T-cell (primary cell): ENCODE data around the gene AKAP8. TPM values are rescaled to one million over a fixed set of nuclear protein-coding genes. Genes with fewer than 3 reads are reported as not detected.

ENCODE experiments used
- ATAC-seq, 4 experiments: fragments of 200-7000 bp in 3 of 4; fragments of 150-1000 bp in 1 of 4; cut with Tn5 transposase; replicated peaks in 1 of 4; 1 replicate in 3 of 4; 2 replicates in 1 of 4; pipeline ENCODE4 v1.10.0; 2021; ENCODE audit warnings: moderate library complexity in 3 of 4, mild to moderate bottlenecking in 2 of 4, moderate number of reproducible peaks in 1 of 4
- CTCF ChIA-PET, 2 donors: fragments of 300-600 bp; sonication (Branson Sonifier 250); formaldehyde crosslinking; loops; one replicate each; lab custom pipeline; 2022; ENCODE audit warnings: antibody characterized with exemption in 2 of 2; lab: Charles Lee
- POLR2A ChIA-PET, 2 donors: fragments of 300-600 bp; sonication (Branson Sonifier 250); formaldehyde crosslinking; loops; one replicate each; lab custom pipeline; 2022; ENCODE audit warnings: antibody characterized with exemption in 2 of 2; lab: Charles Lee
- DNase-seq, 35 experiments: peaks; one replicate each; pipeline versions ENCODE4 v3.0.0 to v3.0.0-alpha.2; 2013 to 2023
- H3K27ac ChIP-seq: one replicate; pipeline ENCODE4 v1.5.1; 2013; ENCODE audit warnings: low read length
- H3K27me3 ChIP-seq, 2 experiments: replicated peaks in 1 of 2; 1 replicate in 1 of 2; 2 replicates in 1 of 2; pipeline versions ENCODE4 v1.6.1 to v1.7.0; 2013; ENCODE audit warnings: low read length in 1 of 2, mixed read lengths in 1 of 2; ENCODE audit not compliant: control insufficient read depth in 2 of 2, insufficient read depth in 2 of 2; ENCODE audit errors: extremely low read depth in 1 of 2
- H3K36me3 ChIP-seq, 2 donors: 1 replicate in 1 of 2; 2 replicates in 1 of 2; pipeline versions ENCODE4 v1.6.1 to v1.7.0; 2013; ENCODE audit warnings: low read length in 1 of 2; ENCODE audit not compliant: control insufficient read depth in 2 of 2, insufficient read depth in 1 of 2; ENCODE audit errors: extremely low read depth in 1 of 2
- H3K4me1 ChIP-seq, 2 experiments: 1 replicate in 1 of 2; 2 replicates in 1 of 2; pipeline versions ENCODE4 v1.6.1 to v1.7.0; 2013; ENCODE audit warnings: low read length in 2 of 2, mixed read lengths in 1 of 2; ENCODE audit not compliant: insufficient read depth in 2 of 2, control insufficient read depth in 1 of 2; ENCODE audit errors: extremely low read depth in 1 of 2
- H3K4me3 ChIP-seq, 2 donors: 1 replicate in 1 of 2; 2 replicates in 1 of 2; pipeline versions ENCODE4 v1.5.1 to v1.7.0; 2013; ENCODE audit warnings: mild to moderate bottlenecking in 2 of 2, low read length in 1 of 2, moderate library complexity in 1 of 2; ENCODE audit not compliant: control insufficient read depth in 1 of 2; ENCODE audit errors: extremely low read depth in 1 of 2
- H3K9me3 ChIP-seq: 2 replicates; pipeline ENCODE4 v1.7.0; 2013
- H3K27ac Mint-ChIP-seq, 2 donors: one replicate each; pipeline ENCODE4 v1.8.0; 2020 to 2021; ENCODE audit warnings: mild to moderate bottlenecking in 2 of 2, mixed read lengths in 2 of 2
- H3K27me3 Mint-ChIP-seq, 2 donors: one replicate each; pipeline ENCODE4 v1.8.0; 2021 to 2022; ENCODE audit warnings: mixed read lengths in 2 of 2
- H3K36me3 Mint-ChIP-seq: one replicate; pipeline ENCODE4 v1.8.0; 2021; ENCODE audit warnings: mixed read lengths
- H3K4me1 Mint-ChIP-seq, 3 donors: one replicate each; pipeline ENCODE4 v1.8.0; 2020 to 2022; ENCODE audit warnings: mixed read lengths in 3 of 3, mild to moderate bottlenecking in 1 of 3
- H3K4me3 Mint-ChIP-seq, 3 donors: one replicate each; pipeline ENCODE4 v1.8.0; 2020 to 2022; ENCODE audit warnings: mild to moderate bottlenecking in 3 of 3, mixed read lengths in 3 of 3, moderate library complexity in 3 of 3
- H3K9me3 Mint-ChIP-seq, 3 donors: one replicate each; pipeline ENCODE4 v1.8.0; 2020 to 2022; ENCODE audit warnings: mixed read lengths in 3 of 3
- WGBS: methylation state at CpG from one replicate; pipeline ENCODE4 v1.1.5; 2013; ENCODE audit warnings: missing lambda C conversion rate; ENCODE audit not compliant: insufficient coverage; 5-methylcytosine and 5-hydroxymethylcytosine counted together
- total RNA-seq, 35 experiments: library from RNA in 6 of 35; stranded (reverse) in 6 of 35; fragments of 120-200 nt in 1 of 35; gene quantifications; one replicate each; pipeline versions ENCODE4 v1.2.1 to v1.2.4 and lab custom pipeline; 2013 to 2026

The AKAP8 gene
- total RNA-seq, 5 donors from 2014 or later (not counting 1 experiment from before 2014, with no cell fraction given), result 75.8 to 90.3 (median 86.7) TPM

DNA sequence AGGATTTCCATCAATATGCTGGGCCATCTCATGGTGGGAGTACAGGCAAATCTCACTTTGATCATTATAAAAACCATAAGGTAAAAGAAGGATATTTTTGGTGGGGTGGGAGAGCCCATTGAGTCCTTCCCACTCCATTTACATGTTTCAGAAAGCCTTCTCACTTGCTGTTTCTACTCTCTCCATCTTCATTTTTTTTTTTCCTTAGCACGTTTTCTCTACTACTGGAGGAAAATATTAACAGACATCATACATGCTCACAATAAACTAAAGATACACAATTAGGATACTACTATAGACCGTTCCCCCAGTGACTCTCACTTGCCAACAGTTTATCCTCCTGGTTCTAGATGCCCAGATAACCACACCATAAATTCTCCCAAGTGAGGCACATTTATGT is 1.8 kb upstream of the AKAP8 start:
- WGBS, result 92% methylated on average over 2 of the region's 2 CpGs
- Mint-ChIP-seq H3K4me3 (peak overlapping the region in 2 of 3 donors; percentile 91 to 98), H3K27ac (peak overlapping the region; percentile 81 to 89), H3K36me3 (peaks cover 2% of the 10 kb centered on the region), H3K9me3 (no peaks in the 10 kb centered on the region), H3K27me3 (no peaks in the 10 kb centered on the region), H3K4me1 (peaks cover 31 to 36% (median 35%) of the 10 kb centered on the region in 3 donors)
- Histone ChIP-seq H3K27me3 (no peaks in the 10 kb centered on the region), H3K9me3 (no peaks in the 10 kb centered on the region), H3K4me3 (no peak overlapping the region), H3K27ac (no peak overlapping the region), H3K36me3 (peaks cover 0 to under 1% of the 10 kb centered on the region in 2 donors), H3K4me1 (peaks cover 7 to 23% of the 10 kb centered on the region in 2 experiments)
- ATAC-seq, result no peak
- POLR2A ChIA-PET, result no interaction called here
- DNase-seq, result no peak
- CTCF ChIA-PET, result no interaction called here

DNA sequence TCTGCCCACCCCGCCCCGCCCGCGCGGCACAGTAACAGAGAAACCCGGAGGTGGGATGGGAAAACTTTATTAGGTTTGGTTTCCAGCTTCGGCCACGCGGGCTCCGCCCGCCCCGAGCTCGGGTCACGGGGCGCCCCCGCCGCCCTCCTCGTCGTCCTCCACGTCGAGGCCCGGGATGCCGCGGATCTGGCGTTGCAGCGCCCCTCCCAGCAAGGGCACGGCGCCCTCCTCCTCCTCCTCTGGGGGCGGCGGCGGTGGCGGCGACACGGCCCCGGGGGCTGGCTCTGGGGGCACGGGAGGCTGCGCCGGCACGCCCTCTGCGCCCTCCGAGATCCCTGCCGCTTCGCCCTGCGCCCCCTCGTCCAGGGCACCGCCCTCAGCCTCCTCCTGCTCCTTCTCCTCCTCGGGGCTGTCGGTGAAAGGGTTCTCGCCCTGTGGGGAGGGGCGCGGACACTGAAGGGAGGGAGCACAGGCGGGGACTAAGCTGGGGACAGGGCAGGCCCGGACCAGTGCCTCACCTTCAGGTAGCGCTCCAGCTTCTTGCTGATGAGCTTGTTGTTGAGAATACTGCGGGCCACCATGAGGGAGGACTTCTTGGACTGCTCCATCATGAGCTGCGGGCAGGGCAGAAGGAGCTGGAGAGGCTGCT is 536 bp upstream of the AKAP8 start:
- Histone ChIP-seq H3K9me3 (no peaks in the 10 kb centered on the region), H3K27me3 (no peaks in the 10 kb centered on the region), H3K27ac (peak overlapping the region; percentile 44), H3K4me3 (peak overlapping the region; percentile 33 to 90), H3K36me3 (peaks cover 0 to 2% of the 10 kb centered on the region in 2 donors), H3K4me1 (peaks cover 7 to 33% of the 10 kb centered on the region in 2 experiments)
- ATAC-seq (peak; percentile 32 to 46 (median 36)), DNase-seq (peak in 1 of 35 experiments; percentile 11)
- CTCF ChIA-PET, result interaction anchor here (0.6 to 2.8 kb wide), 8 partner anchors 39 to 1114 kb away, joined by 3 to 20 read pairs (median 4); partner anchors contain the start of gene AKAP8L (in 1 of the 2)
- H3K27ac Mint-ChIP-seq, result peak overlapping the region; percentile 81 to 89
- H3K4me1 Mint-ChIP-seq, result peaks cover 31 to 42% (median 40%) of the 10 kb centered on the region in 3 donors
- POLR2A ChIA-PET, result interaction anchor here (0.7 to 1.2 kb wide), 6 partner anchors 9 to 46 kb away, joined by 3 to 10 read pairs (median 4); partner anchors contain the start of gene AKAP8L (in 2 of the 2)
- H3K9me3 Mint-ChIP-seq, result no peaks in the 10 kb centered on the region
- no peaks in the 10 kb centered on the region for H3K36me3 Mint-ChIP-seq
- H3K27me3 Mint-ChIP-seq, result no peaks in the 10 kb centered on the region
- 2% methylated on average over 36 of the region's 56 CpGs for WGBS
- H3K4me3 Mint-ChIP-seq, result peak overlapping the region; percentile 91 to 98 (median 97)

- Histone ChIP-seq H3K27me3 (no peaks in the 10 kb centered on the region), H3K4me1 (peaks cover 7 to 47% of the 10 kb centered on the region in 2 experiments), H3K36me3 (peaks cover 0 to 14% of the 10 kb centered on the region in 2 donors), H3K9me3 (no peaks in the 10 kb centered on the region), H3K4me3 (peak overlapping the region; percentile 90 to 99), H3K27ac (peak overlapping the region; percentile 96)
- no peaks in the 10 kb centered on the region for H3K36me3 Mint-ChIP-seq
- no peaks in the 10 kb centered on the region for H3K27me3 Mint-ChIP-seq
- peak overlapping the region; percentile 96 for H3K27ac Mint-ChIP-seq
- H3K4me1 Mint-ChIP-seq, result peaks cover 31 to 51% (median 49%) of the 10 kb centered on the region in 3 donors
- CTCF ChIA-PET, result interaction anchor here (0.5 to 2.8 kb wide), 6 partner anchors 8 to 1355 kb away, joined by 3 to 20 read pairs (median 3); partner anchors contain the start of gene AKAP8L (in 1 of the 2)
- no peaks in the 10 kb centered on the region for H3K9me3 Mint-ChIP-seq
- H3K4me3 Mint-ChIP-seq, result peak overlapping the region; percentile 91 to 98 (median 97)
- 0% methylated on average over 22 of the region's 22 CpGs for WGBS
- DNase-seq (peak in 29 of 35 experiments; percentile 20 to 70 (median 38)), ATAC-seq (peak in 1 of 4 experiments; percentile 8)
- POLR2A ChIA-PET, result interaction anchor here (0.6 to 1.1 kb wide), 3 partner anchors 10 to 61 kb away, joined by 3 to 10 read pairs (median 4); no protein-coding TSS in a partner anchor
Measured at GRCh38 chr19:15378534-15379082, 979 bp downstream of the AKAP8 start.

DNA sequence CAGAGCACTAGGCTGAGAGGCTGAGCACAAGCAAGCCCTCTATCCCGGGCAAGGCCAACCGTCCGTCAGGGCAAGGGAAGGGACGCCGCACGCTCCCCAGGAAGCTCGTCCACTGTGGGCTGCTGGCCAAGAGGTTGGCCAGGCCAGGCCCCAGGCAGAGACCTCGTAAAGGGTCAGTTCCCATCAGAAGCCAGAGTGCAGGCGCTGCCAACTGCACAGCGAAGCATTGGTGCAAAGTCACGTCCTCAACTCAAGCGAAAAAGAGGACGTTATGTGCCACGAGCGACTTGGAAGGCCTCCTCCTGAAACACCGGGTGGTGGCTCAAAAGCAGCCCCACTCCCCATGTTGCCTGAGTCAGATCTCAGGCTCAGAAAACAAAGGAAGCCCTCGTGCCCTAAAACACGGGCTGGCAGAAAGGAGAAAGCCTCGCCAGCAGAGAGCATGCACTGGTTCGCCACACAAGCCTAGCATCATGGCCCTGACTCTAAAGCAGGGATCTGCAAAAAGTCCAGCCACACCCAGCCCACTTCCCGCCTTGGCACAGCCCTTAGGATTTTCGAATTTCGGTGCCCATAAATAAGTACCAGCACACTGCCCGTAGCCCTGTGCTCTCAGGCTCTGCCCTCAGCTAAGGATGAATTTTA is 4.7 kb downstream of the AKAP8 start:
- Mint-ChIP-seq H3K27me3 (no peaks in the 10 kb centered on the region), H3K4me3 (no peak overlapping the region), H3K27ac (no peak overlapping the region), H3K4me1 (peaks cover 22 to 40% (median 39%) of the 10 kb centered on the region in 3 donors), H3K36me3 (peaks cover 14% of the 10 kb centered on the region), H3K9me3 (no peaks in the 10 kb centered on the region)
- Histone ChIP-seq H3K4me1 (peaks cover 7 to 48% of the 10 kb centered on the region in 2 experiments), H3K36me3 (peaks cover 12 to 50% of the 10 kb centered on the region in 2 donors), H3K27ac (no peak overlapping the region), H3K9me3 (no peaks in the 10 kb centered on the region), H3K27me3 (no peaks in the 10 kb centered on the region), H3K4me3 (no peak overlapping the region)
- ChIA-PET POLR2A (no interaction called here), CTCF (interaction anchor here in 1 of 2 donors (0.7 kb wide), 1 partner anchor 26 kb away, joined by 3 read pairs; no protein-coding TSS in a partner anchor)
- 93% methylated on average over 20 of the region's 24 CpGs for WGBS
- no peak for ATAC-seq
- no peak for DNase-seq

DNA sequence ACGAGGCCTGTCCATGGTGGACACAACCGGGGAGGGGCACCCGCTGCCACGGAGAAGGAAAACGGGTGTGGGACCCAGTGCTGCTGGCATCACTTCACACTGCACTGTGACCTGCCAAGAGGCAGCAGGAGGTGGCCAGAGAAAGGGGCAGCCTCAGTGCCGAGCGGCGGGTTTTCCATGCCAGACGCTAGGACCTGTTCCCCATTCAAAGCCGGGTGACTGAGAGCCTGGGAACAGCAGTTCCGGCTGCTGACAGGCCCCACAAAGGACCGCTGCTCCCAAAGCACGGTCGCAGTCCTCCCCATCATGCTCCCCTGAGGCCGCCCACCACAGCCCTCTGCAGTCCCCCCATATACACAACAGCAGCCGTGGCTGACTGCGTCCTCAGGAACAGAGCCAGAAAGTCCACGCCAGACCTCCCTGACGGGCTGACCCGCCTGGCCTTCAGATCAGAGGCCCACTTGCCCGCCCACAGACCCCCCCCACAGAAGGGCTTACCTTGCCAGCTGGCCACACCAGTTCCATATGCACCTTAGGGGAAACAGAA is 5.4 kb downstream of the AKAP8 start:
- peaks cover 16 to 58% of the 10 kb centered on the region in 2 donors for H3K36me3 ChIP-seq
- Mint-ChIP-seq H3K27me3 (no peaks in the 10 kb centered on the region), H3K4me1 (peaks cover 22 to 40% (median 39%) of the 10 kb centered on the region in 3 donors), H3K9me3 (no peaks in the 10 kb centered on the region), H3K36me3 (peaks cover 14% of the 10 kb centered on the region), H3K27ac (no peak overlapping the region), H3K4me3 (no peak overlapping the region)
- ATAC-seq, result no peak
- DNase-seq, result no peak
- no peak overlapping the region for H3K27ac ChIP-seq
- H3K9me3 ChIP-seq, result no peaks in the 10 kb centered on the region
- H3K27me3 ChIP-seq, result no peaks in the 10 kb centered on the region
- no peak overlapping the region for H3K4me3 ChIP-seq
- peaks cover 7 to 48% of the 10 kb centered on the region in 2 experiments for H3K4me1 ChIP-seq
- ChIA-PET CTCF (no interaction called here), POLR2A (no interaction called here)
- WGBS, result 94% methylated on average over 19 of the region's 21 CpGs

- H3K27ac Mint-ChIP-seq, result no peak overlapping the region
- H3K36me3 Mint-ChIP-seq, result peaks cover 17% of the 10 kb centered on the region
- H3K4me1 ChIP-seq, result peaks cover 7 to 48% of the 10 kb centered on the region in 2 experiments
- DNase-seq, result no peak
- peaks cover 24 to 40% (median 39%) of the 10 kb centered on the region in 3 donors for H3K4me1 Mint-ChIP-seq
- POLR2A ChIA-PET, result no interaction called here
- peaks cover 19 to 63% of the 10 kb centered on the region in 2 donors for H3K36me3 ChIP-seq
- no peak overlapping the region for H3K27ac ChIP-seq
- no peaks in the 10 kb centered on the region for H3K27me3 Mint-ChIP-seq
- H3K4me3 ChIP-seq, result no peak overlapping the region
- H3K4me3 Mint-ChIP-seq, result no peak overlapping the region
- ATAC-seq, result no peak
- WGBS, result 92% methylated on average over 17 of the region's 22 CpGs
- H3K9me3 ChIP-seq, result no peaks in the 10 kb centered on the region
- CTCF ChIA-PET, result no interaction called here
- H3K9me3 Mint-ChIP-seq, result no peaks in the 10 kb centered on the region
- H3K27me3 ChIP-seq, result no peaks in the 10 kb centered on the region
Measured at GRCh38 chr19:15373644-15374043, 5.9 kb downstream of the AKAP8 start.
